Epithelial cell of esophagus (primary cell): Measurements from ENCODE around the gene KCNQ4.

Experiments used
- DNase-seq: peaks from one replicate; pipeline ENCODE4 v3.0.0; 2010; ENCODE audit warnings: low read depth
- H3K4me3 ChIP-seq: 2 replicates; pipeline ENCODE4 v1.5.1; 2011; ENCODE audit warnings: mild to moderate bottlenecking, low read length, control low read depth
- CTCF ChIP-seq: IDR thresholded peaks from 2 replicates; pipeline ENCODE4 v1.5.1; 2011; ENCODE audit warnings: low read depth, mild to moderate bottlenecking, low read length, control low read depth, inconsistent platforms; ENCODE audit not compliant: insufficient read depth; ENCODE audit errors: missing control alignments

The KCNQ4 gene

DNA sequence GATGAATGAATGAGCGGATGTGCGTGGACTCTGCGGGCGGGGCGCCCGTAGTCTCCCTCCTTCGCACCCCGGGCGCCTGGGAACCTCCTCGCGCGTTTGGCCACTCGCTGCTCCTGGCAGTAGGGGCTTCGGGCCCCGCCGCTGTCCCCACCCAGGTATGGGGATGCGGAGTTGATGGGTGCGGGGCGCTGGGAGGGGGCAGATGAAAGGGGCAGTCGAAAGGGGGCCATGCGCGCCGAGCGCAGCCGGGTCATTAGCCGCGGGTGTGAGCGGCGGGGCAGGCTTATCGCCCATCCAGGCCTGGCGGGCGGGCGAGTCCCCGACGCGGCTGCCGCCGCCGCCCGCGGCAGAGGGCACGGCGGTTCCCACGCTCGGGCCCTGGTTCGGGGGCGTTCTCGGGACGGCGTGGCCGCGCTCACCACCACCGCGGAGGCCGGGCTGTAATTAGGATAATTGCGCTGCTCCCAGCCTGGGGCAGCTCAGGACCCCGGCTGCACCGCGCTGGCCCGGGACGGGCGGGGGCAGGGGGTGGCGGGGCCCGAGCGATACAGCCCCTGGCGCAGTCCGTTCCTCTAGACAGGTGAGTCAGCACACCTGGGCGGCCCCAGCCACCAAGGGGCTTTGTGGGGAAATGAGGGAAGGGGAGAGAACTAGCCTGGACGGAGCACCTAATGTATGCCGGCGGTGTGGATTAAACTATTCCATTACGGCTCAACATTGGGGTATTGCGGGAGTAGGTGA is 100.6 kb downstream of the KCNQ4 start:
- no peak for TF ChIP-seq CTCF
- no peak for DNase-seq
- no peak overlapping the region for H3K4me3 ChIP-seq

DNA sequence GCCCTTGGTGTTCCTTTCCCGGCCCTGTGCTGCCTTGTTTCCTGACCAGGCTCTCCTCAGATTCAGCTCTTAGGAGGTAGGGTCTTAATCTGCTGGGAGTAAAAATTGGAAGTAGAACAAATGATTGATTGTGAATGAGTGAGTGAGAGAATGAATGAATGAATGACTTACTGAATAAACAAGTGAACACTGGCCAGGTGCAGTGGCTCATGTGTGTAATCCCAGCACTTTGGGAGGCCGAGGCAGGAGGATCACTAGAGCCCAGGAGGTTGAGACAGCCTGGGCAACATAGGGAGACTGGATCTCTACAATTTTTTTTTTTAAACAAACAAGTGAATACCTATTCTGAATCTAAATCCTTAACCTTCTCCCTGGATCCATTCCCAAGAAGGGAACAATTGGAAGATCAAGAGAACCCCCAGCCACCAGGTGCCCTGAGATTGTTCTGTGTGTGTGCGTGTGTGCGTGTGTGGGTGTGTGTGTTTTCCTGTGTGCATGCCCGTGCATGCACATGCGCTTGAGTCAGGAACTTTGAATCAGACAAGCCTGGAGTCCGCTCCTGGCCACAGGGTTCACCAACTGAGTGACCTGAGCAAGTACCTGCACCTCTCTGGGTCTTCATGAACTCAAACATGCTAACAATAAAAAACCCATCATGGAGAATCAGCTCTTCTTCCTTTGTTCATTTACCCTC is 102.9 kb downstream of the KCNQ4 start:
- no peak overlapping the region for H3K4me3 ChIP-seq
- no peak for TF ChIP-seq CTCF

DNA sequence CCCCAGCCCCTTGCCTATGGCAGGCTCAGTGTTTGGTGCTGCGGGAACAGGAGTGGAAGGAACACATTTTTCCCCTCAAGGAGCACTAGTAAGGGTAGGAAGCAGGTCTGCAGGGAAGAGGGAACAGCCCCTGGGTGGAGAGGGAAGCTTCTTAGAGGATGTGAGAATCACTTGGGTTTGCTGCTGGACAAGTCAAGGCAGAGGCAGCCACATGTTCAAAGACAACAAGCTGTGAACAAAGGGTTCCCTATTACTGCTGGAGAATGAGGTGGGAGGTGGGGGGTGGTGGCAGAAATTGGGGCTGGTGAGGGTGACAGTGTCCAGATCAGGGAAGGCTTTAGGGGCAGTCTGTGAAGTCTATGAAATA is 103.4 kb downstream of the KCNQ4 start:
- TF ChIP-seq CTCF = no peak
- DNase-seq = peak; percentile 72
- no peak overlapping the region for H3K4me3 ChIP-seq

More for the DNA sequence above, 102.9 kb downstream of the KCNQ4 start:
- DNase-seq = peak; percentile 92

- DNase-seq = no peak
- TF ChIP-seq CTCF = no peak
- no peak overlapping the region for H3K4me3 ChIP-seq
Observed at GRCh38 chr1:40887652-40888051, 104.1 kb downstream of the KCNQ4 start.
